Hepatocyte (in vitro differentiated cells): ENCODE measurements around the gene SERTAD2. TPM values are rescaled to one million over a fixed set of nuclear protein-coding genes. Genes with fewer than 3 reads are reported as not detected.

ENCODE experiments used
- DNase-seq: peaks from one replicate; pipeline ENCODE4 v3.0.0-alpha.2; 2016; ENCODE audit warnings: low spot score
- H2AFZ ChIP-seq: fragments of 200-600 bp; sonication (generic); 2 replicates; pipeline ENCODE4 v1.6.0; 2016; ENCODE audit warnings: antibody characterized with exemption, mild to moderate bottlenecking
- H3K27ac ChIP-seq: fragments of 200-600 bp; sonication (generic); 2 replicates; pipeline ENCODE4 v1.5.1; 2016; ENCODE audit warnings: mild to moderate bottlenecking
- H3K27me3 ChIP-seq: fragments of 200-600 bp; sonication (generic); 2 replicates; pipeline ENCODE4 v1.6.1; 2016
- H3K36me3 ChIP-seq: fragments of 200-600 bp; sonication (generic); replicated peaks from 2 replicates; pipeline ENCODE4 v1.5.1; 2016; ENCODE audit warnings: low read depth; ENCODE audit not compliant: insufficient read depth
- H3K4me1 ChIP-seq: fragments of 200-600 bp; sonication (generic); 2 replicates; pipeline ENCODE4 v1.5.1; 2016; ENCODE audit warnings: mild to moderate bottlenecking, moderate library complexity; ENCODE audit not compliant: insufficient read depth
- H3K4me2 ChIP-seq: fragments of 200-600 bp; sonication (generic); 2 replicates; pipeline ENCODE4 v1.6.0; 2016
- H3K4me3 ChIP-seq: fragments of 200-600 bp; sonication (generic); 2 replicates; pipeline ENCODE4 v1.5.1; 2016; ENCODE audit warnings: mild to moderate bottlenecking
- H3K79me2 ChIP-seq: fragments of 200-600 bp; sonication (generic); 2 replicates; pipeline ENCODE4 v1.6.0; 2017; ENCODE audit warnings: mild to moderate bottlenecking
- H3K9me2 ChIP-seq: fragments of 200-600 bp; sonication (generic); replicated peaks from 2 replicates; pipeline ENCODE4 v1.6.0; 2017; ENCODE audit warnings: mild to moderate bottlenecking; ENCODE audit not compliant: insufficient read depth
- H3K9me3 ChIP-seq: fragments of 200-600 bp; sonication (generic); 2 replicates; pipeline ENCODE4 v1.5.1; 2016; ENCODE audit warnings: low read depth, mild to moderate bottlenecking
- H4K20me1 ChIP-seq: fragments of 200-600 bp; sonication (generic); 2 replicates; pipeline ENCODE4 v1.6.0; 2016; ENCODE audit warnings: mild to moderate bottlenecking; ENCODE audit not compliant: insufficient read depth, poor library complexity, severe bottlenecking
- CTCF ChIP-seq: fragments of 200-600 bp; sonication (generic); IDR thresholded peaks from 2 replicates; pipeline ENCODE4 v1.5.1; 2016; ENCODE audit warnings: antibody characterized with exemption, mild to moderate bottlenecking; ENCODE audit not compliant: poor library complexity
- EZH2 ChIP-seq: fragments of 200-600 bp; sonication (generic); IDR thresholded peaks from 2 replicates; pipeline ENCODE4 v1.6.1; 2016; ENCODE audit warnings: antibody characterized with exemption, mild to moderate bottlenecking, borderline replicate concordance
- EZH2phosphoT487 ChIP-seq: fragments of 200-600 bp; sonication (generic); IDR thresholded peaks from one replicate; pipeline ENCODE4 v1.6.1; 2018; ENCODE audit warnings: antibody characterized with exemption, mild to moderate bottlenecking, low read depth, moderate library complexity; ENCODE audit not compliant: unreplicated experiment, severe bottlenecking
- WGBS: methylation state at CpG from one replicate; pipeline ENCODE4 v1.1.6; 2016; ENCODE audit warnings: low lambda C conversion rate; ENCODE audit errors: missing lambda C conversion rate; 5-methylcytosine and 5-hydroxymethylcytosine counted together
- polyA plus RNA-seq: library from polyadenylated mRNA; unstranded; fragments of >200 nt; fragmentation: Nextera tagmentation; extraction: Ambion mirVana; gene quantifications from 2 replicates; pipeline ENCODE4 v1.2.1, GENCODE V29; 2016
- total RNA-seq: library from RNA; depleted of rRNA; stranded (reverse); fragments of >200 nt; gene quantifications from 2 replicates; pipeline ENCODE4 v1.2.3, GENCODE V29; 2014

Gene SERTAD2
- total and polyA plus RNA-seq, 2 experiments from 2014 or later, result 13.8 to 23.8 TPM

GRCh38 chr2:64657411-64657810 lies 3.7 kb upstream of the SERTAD2 start:
- Histone ChIP-seq H3K9me2 (no peaks in the 10 kb centered on the region), H3K27me3 (no peaks in the 10 kb centered on the region), H3K4me2 (no peak overlapping the region), H3K36me3 (no peaks in the 10 kb centered on the region), H3K4me1 (peaks cover 12% of the 10 kb centered on the region), H3K79me2 (peaks cover 5% of the 10 kb centered on the region), H2AFZ (no peak overlapping the region), H3K4me3 (no peak overlapping the region), H3K9me3 (no peaks in the 10 kb centered on the region), H3K27ac (no peak overlapping the region), H4K20me1 (no peaks in the 10 kb centered on the region)
- no peak for DNase-seq
- WGBS, result 88% methylated on average over 2 of the region's 2 CpGs
- TF ChIP-seq CTCF (no peak), EZH2phosphoT487 (no peak), EZH2 (no peak)

GRCh38 chr2:64656379-64656778 lies 2.7 kb upstream of the SERTAD2 start:
- no peak overlapping the region for H3K4me2 ChIP-seq
- 98% methylated on average over 2 of the region's 2 CpGs for WGBS
- no peak for DNase-seq
- peaks cover 15% of the 10 kb centered on the region for H3K79me2 ChIP-seq
- no peaks in the 10 kb centered on the region for H3K27me3 ChIP-seq
- H3K9me2 ChIP-seq, result no peaks in the 10 kb centered on the region
- H3K9me3 ChIP-seq, result no peaks in the 10 kb centered on the region
- H3K27ac ChIP-seq, result no peak overlapping the region
- H3K36me3 ChIP-seq, result no peaks in the 10 kb centered on the region
- no peak overlapping the region for H3K4me3 ChIP-seq
- no peaks in the 10 kb centered on the region for H4K20me1 ChIP-seq
- no peak overlapping the region for H2AFZ ChIP-seq
- H3K4me1 ChIP-seq, result peaks cover 18% of the 10 kb centered on the region
- TF ChIP-seq EZH2phosphoT487, result no peak
- TF ChIP-seq EZH2, result no peak
- TF ChIP-seq CTCF, result no peak

- Histone ChIP-seq H2AFZ (no peak overlapping the region), H4K20me1 (no peaks in the 10 kb centered on the region), H3K4me3 (no peak overlapping the region), H3K9me2 (no peaks in the 10 kb centered on the region), H3K36me3 (no peaks in the 10 kb centered on the region), H3K9me3 (no peaks in the 10 kb centered on the region), H3K79me2 (peaks cover 20% of the 10 kb centered on the region), H3K4me1 (peaks cover 23% of the 10 kb centered on the region), H3K4me2 (no peak overlapping the region), H3K27ac (no peak overlapping the region), H3K27me3 (no peaks in the 10 kb centered on the region)
- DNase-seq, result no peak
- TF ChIP-seq EZH2 (no peak), EZH2phosphoT487 (no peak), CTCF (no peak)
- 73% methylated on average over 3 of the region's 3 CpGs for WGBS
These were observed 2.2 kb upstream of the SERTAD2 start for GRCh38 chr2:64655873-64656272.
